Activated T-cell treated with anti-CD3 and anti-CD28 coated beads, Interleukin-2, amount 50 U/mL, for 24 hours (primary cell): ENCODE data around the gene FLRT3.

ENCODE experiments used
- DNase-seq: peaks from one replicate; pipeline ENCODE4 v3.0.0-alpha.2; 2020
- H3K27ac Mint-ChIP-seq: 2 replicates; pipeline ENCODE4 v1.8.0; 2020; ENCODE audit warnings: mild to moderate bottlenecking, mixed read lengths
- H3K27me3 Mint-ChIP-seq: 2 replicates; pipeline ENCODE4 v1.8.0; 2020; ENCODE audit warnings: mixed read lengths
- H3K36me3 Mint-ChIP-seq: 2 replicates; pipeline ENCODE4 v1.8.0; 2020; ENCODE audit warnings: low read depth, mixed read lengths
- H3K4me1 Mint-ChIP-seq: 2 replicates; pipeline ENCODE4 v1.8.0; 2020; ENCODE audit warnings: low read depth, mixed read lengths
- H3K4me3 Mint-ChIP-seq: 2 replicates; pipeline ENCODE4 v1.8.0; 2020; ENCODE audit warnings: mild to moderate bottlenecking, moderate library complexity, mixed read lengths
- H3K9me3 Mint-ChIP-seq: 2 replicates; pipeline ENCODE4 v1.8.0; 2020; ENCODE audit warnings: mixed read lengths

FLRT3 gene

DNA sequence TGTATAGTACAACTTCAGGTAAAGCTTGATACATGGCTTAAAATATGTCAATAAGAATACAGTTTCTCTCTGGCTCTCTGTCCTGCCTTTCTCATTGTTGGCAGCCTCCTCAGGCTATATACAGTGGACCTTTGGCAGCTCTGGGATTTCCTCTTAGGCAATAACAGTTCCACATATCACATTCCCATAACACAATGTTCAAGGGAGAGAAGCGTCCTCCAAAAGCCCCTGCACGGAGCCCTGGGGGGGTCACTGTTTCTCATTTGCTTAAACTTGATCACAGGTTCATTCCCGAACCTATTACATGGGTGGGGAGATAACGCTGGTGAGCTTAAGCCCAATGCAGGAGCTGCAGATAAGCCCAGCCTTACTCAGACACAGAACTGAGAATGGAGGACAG, 4.4 kb upstream of the FLRT3 start:
- Mint-ChIP-seq H3K27ac (no peak overlapping the region), H3K9me3 (peaks cover 8% of the 10 kb centered on the region), H3K4me1 (no peaks in the 10 kb centered on the region), H3K4me3 (no peak overlapping the region), H3K27me3 (no peaks in the 10 kb centered on the region), H3K36me3 (no peaks in the 10 kb centered on the region)
- DNase-seq, result no peak

GRCh38 chr20:14336686-14337085, 726 bp downstream of the FLRT3 start:
- Mint-ChIP-seq H3K27ac (no peak overlapping the region), H3K4me3 (no peak overlapping the region), H3K4me1 (no peaks in the 10 kb centered on the region), H3K9me3 (peaks cover 7% of the 10 kb centered on the region), H3K36me3 (no peaks in the 10 kb centered on the region), H3K27me3 (no peaks in the 10 kb centered on the region)
- DNase-seq, result no peak

GRCh38 chr20:14335052-14335451, 2.4 kb downstream of the FLRT3 start:
- no peaks in the 10 kb centered on the region for H3K36me3 Mint-ChIP-seq
- H3K4me3 Mint-ChIP-seq, result no peak overlapping the region
- no peaks in the 10 kb centered on the region for H3K27me3 Mint-ChIP-seq
- DNase-seq, result no peak
- H3K27ac Mint-ChIP-seq, result no peak overlapping the region
- no peaks in the 10 kb centered on the region for H3K4me1 Mint-ChIP-seq
- peaks cover 8% of the 10 kb centered on the region for H3K9me3 Mint-ChIP-seq

GRCh38 chr20:14334306-14334930, 3.0 kb downstream of the FLRT3 start:
- Mint-ChIP-seq H3K4me1 (no peaks in the 10 kb centered on the region), H3K4me3 (no peak overlapping the region), H3K9me3 (peaks cover 9% of the 10 kb centered on the region), H3K27me3 (no peaks in the 10 kb centered on the region), H3K27ac (no peak overlapping the region), H3K36me3 (no peaks in the 10 kb centered on the region)
- no peak for DNase-seq

DNA sequence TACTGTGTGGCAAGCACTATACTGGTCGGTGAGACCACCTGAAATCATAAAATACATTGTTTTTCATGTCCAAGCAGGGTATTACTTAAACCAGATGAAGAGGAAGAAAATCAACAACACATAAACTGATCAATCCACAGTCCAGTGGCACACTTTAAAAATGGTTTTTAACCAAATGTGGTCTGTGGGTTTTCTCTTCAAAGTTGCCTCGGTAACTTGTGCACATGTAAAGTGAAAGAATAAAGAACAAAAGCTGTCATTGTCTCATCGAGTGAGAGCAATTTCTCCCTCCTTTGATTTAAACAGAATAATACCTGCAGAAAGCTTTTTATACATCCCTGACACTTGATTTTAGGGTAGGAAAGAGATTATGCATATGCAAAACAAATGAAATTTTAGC, 3.7 kb downstream of the FLRT3 start:
- Mint-ChIP-seq H3K27me3 (no peaks in the 10 kb centered on the region), H3K4me1 (no peaks in the 10 kb centered on the region), H3K4me3 (no peak overlapping the region), H3K27ac (no peak overlapping the region), H3K9me3 (peaks cover 9% of the 10 kb centered on the region), H3K36me3 (no peaks in the 10 kb centered on the region)
- no peak for DNase-seq

- no peak overlapping the region for H3K4me3 Mint-ChIP-seq
- peaks cover 9% of the 10 kb centered on the region for H3K9me3 Mint-ChIP-seq
- no peaks in the 10 kb centered on the region for H3K27me3 Mint-ChIP-seq
- no peak overlapping the region for H3K27ac Mint-ChIP-seq
- H3K36me3 Mint-ChIP-seq, result no peaks in the 10 kb centered on the region
- no peak for DNase-seq
- no peaks in the 10 kb centered on the region for H3K4me1 Mint-ChIP-seq
These were observed 4.5 kb downstream of the FLRT3 start for GRCh38 chr20:14332866-14333265.

- no peak overlapping the region for H3K27ac Mint-ChIP-seq
- H3K9me3 Mint-ChIP-seq, result peaks cover 8% of the 10 kb centered on the region
- DNase-seq, result no peak
- no peaks in the 10 kb centered on the region for H3K27me3 Mint-ChIP-seq
- no peaks in the 10 kb centered on the region for H3K4me1 Mint-ChIP-seq
- H3K4me3 Mint-ChIP-seq, result no peak overlapping the region
- no peaks in the 10 kb centered on the region for H3K36me3 Mint-ChIP-seq
These were observed 5.8 kb downstream of the FLRT3 start for GRCh38 chr20:14331646-14332045.

DNA sequence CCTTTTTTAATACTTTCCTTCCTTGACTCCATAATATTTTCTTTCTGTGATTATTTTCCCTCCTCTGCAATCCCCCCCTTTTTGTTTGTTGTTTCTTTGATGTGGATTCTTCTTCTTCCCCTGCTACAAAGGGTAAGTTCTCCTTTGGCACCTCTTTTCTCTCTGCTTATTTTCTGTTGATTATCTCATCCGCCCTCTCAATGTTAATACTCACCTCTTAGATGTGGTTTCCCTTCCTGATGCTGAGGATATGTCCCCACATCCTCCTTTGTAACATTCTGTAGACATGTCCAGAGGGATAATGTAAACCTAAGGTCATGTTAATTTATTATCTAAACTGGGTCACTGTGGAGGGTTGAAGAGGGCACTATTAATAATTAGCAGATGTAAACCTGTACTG, 17.7 kb downstream of the FLRT3 start:
- H3K4me1 Mint-ChIP-seq, result no peaks in the 10 kb centered on the region
- DNase-seq, result no peak
- no peak overlapping the region for H3K27ac Mint-ChIP-seq
- no peak overlapping the region for H3K4me3 Mint-ChIP-seq
- no peaks in the 10 kb centered on the region for H3K36me3 Mint-ChIP-seq
- no peaks in the 10 kb centered on the region for H3K27me3 Mint-ChIP-seq
- peaks cover 5% of the 10 kb centered on the region for H3K9me3 Mint-ChIP-seq

GRCh38 chr20:14313341-14314020, 23.9 kb downstream of the FLRT3 start:
- DNase-seq, result no peak
- H3K27me3 Mint-ChIP-seq, result no peaks in the 10 kb centered on the region
- no peaks in the 10 kb centered on the region for H3K4me1 Mint-ChIP-seq
- H3K4me3 Mint-ChIP-seq, result no peak overlapping the region
- H3K36me3 Mint-ChIP-seq, result no peaks in the 10 kb centered on the region
- peaks cover 9% of the 10 kb centered on the region for H3K9me3 Mint-ChIP-seq
- no peak overlapping the region for H3K27ac Mint-ChIP-seq

DNA sequence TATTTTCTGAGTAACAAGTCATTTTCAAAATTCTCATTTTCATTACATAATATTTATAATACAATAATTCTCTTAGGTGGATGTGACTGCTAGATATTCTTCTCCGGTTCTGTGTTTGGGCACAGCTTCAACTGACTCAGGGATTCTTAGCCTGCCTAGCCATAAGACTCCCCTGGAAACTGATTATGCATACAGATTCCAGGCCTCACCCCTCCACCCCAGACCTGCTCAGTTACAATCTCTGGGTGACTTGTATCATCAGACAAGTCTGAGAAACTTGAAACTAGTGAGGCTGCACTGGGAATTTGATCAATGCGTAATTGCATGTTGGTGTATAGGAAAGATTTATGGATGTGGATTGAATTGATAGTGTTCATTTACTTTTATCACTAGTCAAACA, 25.4 kb downstream of the FLRT3 start:
- peaks cover 11% of the 10 kb centered on the region for H3K9me3 Mint-ChIP-seq
- H3K36me3 Mint-ChIP-seq, result no peaks in the 10 kb centered on the region
- no peak overlapping the region for H3K4me3 Mint-ChIP-seq
- no peaks in the 10 kb centered on the region for H3K27me3 Mint-ChIP-seq
- DNase-seq, result no peak
- H3K27ac Mint-ChIP-seq, result no peak overlapping the region
- no peaks in the 10 kb centered on the region for H3K4me1 Mint-ChIP-seq

GRCh38 chr20:14310977-14311627, 26.3 kb downstream of the FLRT3 start:
- no peak overlapping the region for H3K4me3 Mint-ChIP-seq
- peaks cover 8% of the 10 kb centered on the region for H3K9me3 Mint-ChIP-seq
- no peak overlapping the region for H3K27ac Mint-ChIP-seq
- no peaks in the 10 kb centered on the region for H3K4me1 Mint-ChIP-seq
- H3K36me3 Mint-ChIP-seq, result no peaks in the 10 kb centered on the region
- H3K27me3 Mint-ChIP-seq, result no peaks in the 10 kb centered on the region
- no peak for DNase-seq

DNA sequence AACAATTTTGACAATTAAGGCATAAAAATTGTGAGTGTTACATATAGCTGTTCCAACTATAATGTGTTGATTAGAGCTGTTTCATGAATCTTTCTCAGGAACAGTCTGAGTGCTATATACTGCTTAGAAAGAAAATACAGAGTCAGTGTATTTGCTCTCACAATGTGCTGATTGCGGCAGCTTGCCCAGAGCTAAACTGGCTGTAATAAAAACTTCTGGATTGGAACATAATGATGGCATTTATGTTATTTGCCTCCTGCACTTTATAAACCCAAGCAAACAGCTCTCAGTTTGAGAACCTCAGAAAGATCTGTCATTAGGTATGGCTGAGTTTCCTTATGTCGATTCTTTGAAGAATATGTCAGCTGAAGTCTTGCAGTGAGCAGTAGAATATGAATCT, 29.5 kb downstream of the FLRT3 start:
- H3K36me3 Mint-ChIP-seq, result no peaks in the 10 kb centered on the region
- no peak for DNase-seq
- H3K4me3 Mint-ChIP-seq, result no peak overlapping the region
- no peaks in the 10 kb centered on the region for H3K4me1 Mint-ChIP-seq
- peaks cover 19% of the 10 kb centered on the region for H3K9me3 Mint-ChIP-seq
- H3K27me3 Mint-ChIP-seq, result no peaks in the 10 kb centered on the region
- H3K27ac Mint-ChIP-seq, result no peak overlapping the region

DNA sequence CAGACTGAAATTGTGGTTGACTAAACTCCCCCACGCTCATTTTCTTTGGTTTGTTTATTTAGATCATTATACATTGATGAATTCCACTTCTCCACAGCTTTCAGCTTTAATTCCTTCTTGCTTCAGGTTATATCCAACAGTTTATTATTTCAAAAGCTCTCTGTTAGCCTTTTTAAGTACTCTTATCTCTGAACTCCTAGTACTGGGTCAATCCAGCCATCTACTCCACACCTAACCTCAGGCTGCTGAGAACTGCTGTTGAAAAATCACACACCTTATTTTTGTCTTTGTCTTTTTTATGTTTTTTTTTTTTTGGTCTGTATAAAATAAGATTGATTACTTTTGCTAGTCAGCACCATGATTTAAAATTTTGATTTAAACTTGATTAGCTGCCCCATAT, 32.9 kb downstream of the FLRT3 start:
- H3K36me3 Mint-ChIP-seq, result no peaks in the 10 kb centered on the region
- no peak overlapping the region for H3K27ac Mint-ChIP-seq
- DNase-seq, result no peak
- H3K4me3 Mint-ChIP-seq, result no peak overlapping the region
- H3K9me3 Mint-ChIP-seq, result peaks cover 20% of the 10 kb centered on the region
- H3K4me1 Mint-ChIP-seq, result no peaks in the 10 kb centered on the region
- no peaks in the 10 kb centered on the region for H3K27me3 Mint-ChIP-seq

DNA sequence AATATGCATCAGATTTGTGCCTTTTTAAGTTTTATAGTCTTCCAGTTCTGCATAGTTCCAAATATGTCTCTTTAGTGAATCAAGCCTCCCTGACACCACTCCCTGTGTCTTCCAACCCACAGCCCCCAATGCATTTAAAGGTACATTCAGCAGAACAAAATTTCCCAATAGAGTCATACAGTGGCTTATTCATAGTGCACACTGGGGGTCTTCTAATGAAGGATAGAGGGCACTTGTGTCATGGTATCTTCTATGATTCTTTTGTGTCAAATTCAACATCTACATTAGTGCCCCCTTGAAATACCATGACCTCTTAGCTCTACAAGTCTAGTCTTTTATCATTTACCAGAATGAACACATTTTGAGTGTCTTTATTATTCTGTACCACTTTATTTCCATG, 33.8 kb downstream of the FLRT3 start:
- peaks cover 21% of the 10 kb centered on the region for H3K9me3 Mint-ChIP-seq
- no peaks in the 10 kb centered on the region for H3K36me3 Mint-ChIP-seq
- H3K27me3 Mint-ChIP-seq, result no peaks in the 10 kb centered on the region
- no peak for DNase-seq
- H3K4me3 Mint-ChIP-seq, result no peak overlapping the region
- no peaks in the 10 kb centered on the region for H3K4me1 Mint-ChIP-seq
- H3K27ac Mint-ChIP-seq, result no peak overlapping the region

GRCh38 chr20:14303106-14303505, 34.3 kb downstream of the FLRT3 start:
- Mint-ChIP-seq H3K4me1 (no peaks in the 10 kb centered on the region), H3K27me3 (no peaks in the 10 kb centered on the region), H3K36me3 (no peaks in the 10 kb centered on the region), H3K27ac (no peak overlapping the region), H3K4me3 (no peak overlapping the region), H3K9me3 (peaks cover 19% of the 10 kb centered on the region)
- DNase-seq, result no peak
